Measurements from ENCODE around the gene TRNAU1AP. TPM values are rescaled to one million over a fixed set of nuclear protein-coding genes. Genes with fewer than 3 reads are reported as not detected.

TRNAU1AP gene
- total RNA-seq, 4 donors from 2014 or later, result 11.8 to 24.9 (median 19.3) TPM

GRCh38 chr1:28604411-28604810 is 51.5 kb downstream of the TRNAU1AP start:
- H3K4me3 ChIP-seq (ENCODE audit: low read depth, poor library complexity, severe bottlenecking), result no peak overlapping the region
- intact Hi-C loops (cut with DNase I; ENCODE audit: low total_unique reads), result no loop called here
- TF ChIP-seq POLR2A (IDR thresholded peaks at IDR 0.05), result no peak
- TF ChIP-seq CTCF (IDR thresholded peaks at IDR 0.05), result no peak
- WGBS, 2 donors, result 85 to 87% methylated on average over 5 of the region's 5 CpGs
- no peak for DNase-seq (ENCODE audit: low spot score in 2 of 2)

- TF ChIP-seq CTCF (IDR thresholded peaks at IDR 0.05) (no peak), POLR2A (IDR thresholded peaks at IDR 0.05) (no peak)
- 91 to 93% methylated on average over 6 of the region's 6 CpGs for WGBS, 2 donors
- no peak overlapping the region for H3K4me3 ChIP-seq (ENCODE audit: low read depth, poor library complexity, severe bottlenecking)
- DNase-seq (ENCODE audit: low spot score in 2 of 2), result no peak
- intact Hi-C loops (cut with DNase I; ENCODE audit: low total_unique reads), result no loop called here
These were observed 52.1 kb downstream of the TRNAU1AP start for GRCh38 chr1:28604962-28605361.

GRCh38 chr1:28606771-28607170 is 53.9 kb downstream of the TRNAU1AP start:
- TF ChIP-seq POLR2A (IDR thresholded peaks at IDR 0.05) (no peak), CTCF (IDR thresholded peaks at IDR 0.05) (no peak)
- WGBS, 2 donors, result 91 to 92% methylated on average over 2 of the region's 2 CpGs
- no peak overlapping the region for H3K4me3 ChIP-seq (ENCODE audit: low read depth, poor library complexity, severe bottlenecking)
- intact Hi-C loops (cut with DNase I; ENCODE audit: low total_unique reads), result no loop called here
- no peak for DNase-seq (ENCODE audit: low spot score in 2 of 2)

- intact Hi-C loops (cut with DNase I; ENCODE audit: low total_unique reads), result no loop called here
These were observed 60.3 kb downstream of the TRNAU1AP start for GRCh38 chr1:28613175-28613574.

More at GRCh38 chr1:28613175-28613574, 60.3 kb downstream of the TRNAU1AP start:
- WGBS, 2 donors, result 91% methylated on average over 5 of the region's 5 CpGs
- no peak overlapping the region for H3K4me3 ChIP-seq (ENCODE audit: low read depth, poor library complexity, severe bottlenecking)
- DNase-seq (ENCODE audit: low spot score in 2 of 2), result no peak
- TF ChIP-seq POLR2A (IDR thresholded peaks at IDR 0.05) (no peak), CTCF (IDR thresholded peaks at IDR 0.05) (no peak)

Other genes with a start within 250 kb of the TRNAU1AP start
- 10 to 100 TPM; 12.2 to 23.3 (median 19.2) TPM for gene MED18, start 224.0 kb upstream of the TRNAU1AP start, total RNA-seq
- gene PHACTR4, start 183.3 kb upstream of the TRNAU1AP start, total RNA-seq, result 10 to 100 TPM; 32.8 to 54.1 (median 51.2) TPM
- gene RCC1, start 47.0 kb upstream of the TRNAU1AP start, total RNA-seq, result 10 to 100 TPM; 14.7 to 18.3 (median 15.2) TPM
- gene RAB42, start 39.2 kb downstream of the TRNAU1AP start, total RNA-seq, result 1 to 10 TPM in 1 of 4 donors, not detected in 3; 1.0 TPM
- gene TAF12, start 90.0 kb downstream of the TRNAU1AP start, total RNA-seq, result 10 to 100 TPM; 19.3 to 28.8 (median 24.0) TPM
- gene RNU11, start 95.5 kb downstream of the TRNAU1AP start, total RNA-seq, result not detected
- gene GMEB1, start 115.7 kb downstream of the TRNAU1AP start, total RNA-seq, result 10 to 100 TPM; 10.8 to 12.0 (median 11.6) TPM
- gene YTHDF2, start 183.9 kb downstream of the TRNAU1AP start, total RNA-seq, result 10 to 100 TPM; 59.6 to 79.9 (median 72.3) TPM

Data from lower leg skin (tissue), 4 donors.